Neuron (in vitro differentiated cells): ENCODE measurements around the gene PRTFDC1.
"Not testable (repeated sequence)": the region's sequence is repeated elsewhere in the genome, so short reads cannot be mapped to it uniquely, and the experiment has no call there.

Experiments used
- H2AFZ ChIP-seq: one replicate; pipeline ENCODE4 v1.6.1; 2013; ENCODE audit warnings: low read depth, mild to moderate bottlenecking, inconsistent platforms, low read length, moderate library complexity
- H3K27me3 ChIP-seq: one replicate; pipeline ENCODE4 v1.6.1; 2013; ENCODE audit warnings: low read length; ENCODE audit not compliant: insufficient read depth
- H3K36me3 ChIP-seq: one replicate; pipeline ENCODE4 v1.6.1; 2013; ENCODE audit warnings: low read length; ENCODE audit not compliant: insufficient read depth
- H3K4me1 ChIP-seq: one replicate; pipeline ENCODE4 v1.6.1; 2013; ENCODE audit warnings: low read length; ENCODE audit not compliant: insufficient read depth
- H3K4me3 ChIP-seq: 2 replicates; pipeline ENCODE4 v1.5.1; 2013; ENCODE audit warnings: mild to moderate bottlenecking, low read length, moderate library complexity
- H3K9me3 ChIP-seq: one replicate; pipeline ENCODE4 v1.6.1; 2013; ENCODE audit warnings: low read length

Gene PRTFDC1

DNA sequence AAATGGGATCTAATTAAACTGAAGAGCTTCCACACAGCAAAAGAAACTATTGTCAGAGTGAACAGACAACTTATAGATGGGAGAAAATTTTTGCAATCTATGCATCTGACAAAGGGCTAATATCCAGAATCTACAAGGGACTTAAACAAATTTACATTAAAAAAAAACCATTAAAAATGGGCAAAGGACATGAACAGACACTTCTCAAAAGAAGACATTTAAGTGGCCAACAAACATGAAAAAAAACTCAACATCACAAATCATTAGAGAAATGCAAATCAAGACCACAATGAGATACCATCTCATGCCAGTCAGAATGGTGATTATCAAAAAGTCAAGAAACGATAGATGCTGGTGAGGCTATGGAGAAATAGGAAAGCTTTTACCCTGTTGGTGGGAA, 32.8 kb downstream of the PRTFDC1 start:
- not testable (repeated sequence) for H3K27me3 ChIP-seq, H3K36me3 ChIP-seq, H3K4me3 ChIP-seq, H2AFZ ChIP-seq, H3K9me3 ChIP-seq, H3K4me1 ChIP-seq

DNA sequence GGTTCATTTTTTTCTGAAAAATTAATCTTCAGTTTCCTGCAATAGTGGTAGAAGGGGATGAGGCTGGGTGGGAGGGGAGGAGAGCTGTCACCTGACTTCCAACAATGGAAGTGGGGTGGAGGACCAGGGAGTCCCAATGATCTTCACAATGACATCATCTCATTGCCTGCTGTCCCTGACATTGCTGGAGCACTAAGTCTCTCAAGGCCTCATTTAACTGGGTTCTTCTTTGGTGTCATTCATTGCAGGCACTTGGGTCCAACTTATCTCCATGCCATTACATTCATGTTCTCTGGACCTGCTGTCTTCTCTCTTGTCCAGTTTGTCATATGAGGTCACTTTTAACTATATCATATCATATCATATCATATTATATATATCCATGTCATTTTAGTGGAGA, 34.4 kb downstream of the PRTFDC1 start:
- no peaks in the 10 kb centered on the region for H3K36me3 ChIP-seq
- no peak overlapping the region for H2AFZ ChIP-seq
- H3K9me3 ChIP-seq, result peaks cover 2% of the 10 kb centered on the region
- no peak overlapping the region for H3K4me3 ChIP-seq
- no peaks in the 10 kb centered on the region for H3K27me3 ChIP-seq
- H3K4me1 ChIP-seq, result peaks cover 6% of the 10 kb centered on the region

- Histone ChIP-seq H3K27me3 (no peaks in the 10 kb centered on the region), H3K4me3 (no peak overlapping the region), H3K36me3 (no peaks in the 10 kb centered on the region), H3K9me3 (peaks cover 2% of the 10 kb centered on the region), H2AFZ (no peak overlapping the region), H3K4me1 (peaks cover 6% of the 10 kb centered on the region)
Observed at GRCh38 chr10:24917493-24917892, 34.9 kb downstream of the PRTFDC1 start.

GRCh38 chr10:24916365-24916764, 36.0 kb downstream of the PRTFDC1 start:
- H3K4me3 ChIP-seq, result no peak overlapping the region

DNA sequence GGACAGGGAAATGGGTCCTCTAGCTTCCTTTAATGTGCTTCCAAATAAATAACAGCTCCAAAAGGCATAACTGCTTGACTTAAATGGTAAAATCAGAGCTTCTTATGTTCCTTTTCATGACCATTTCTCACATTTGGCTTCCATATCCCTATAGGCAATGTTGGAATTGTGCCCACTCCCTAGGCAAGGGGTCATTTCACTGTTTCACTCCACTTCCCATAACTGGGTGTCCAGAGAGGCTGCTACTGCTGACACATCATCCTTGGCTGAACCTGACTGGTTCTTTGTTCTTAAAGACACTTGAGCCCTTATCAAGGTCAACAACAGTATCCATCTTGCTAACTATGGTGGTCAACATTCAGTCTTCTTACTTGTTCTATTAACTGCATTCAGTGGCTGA, 37.1 kb downstream of the PRTFDC1 start:
- Histone ChIP-seq H3K36me3 (no peaks in the 10 kb centered on the region), H2AFZ (no peak overlapping the region), H3K27me3 (no peaks in the 10 kb centered on the region), H3K4me3 (no peak overlapping the region), H3K9me3 (peaks cover 4% of the 10 kb centered on the region), H3K4me1 (no peaks in the 10 kb centered on the region)

More at GRCh38 chr10:24916365-24916764, 36.0 kb downstream of the PRTFDC1 start:
- Histone ChIP-seq H3K9me3 (peaks cover 2% of the 10 kb centered on the region), H3K36me3 (no peaks in the 10 kb centered on the region), H2AFZ (no peak overlapping the region), H3K27me3 (no peaks in the 10 kb centered on the region), H3K4me1 (peaks cover 4% of the 10 kb centered on the region)

- Histone ChIP-seq H3K4me3 (no peak overlapping the region), H3K4me1 (no peaks in the 10 kb centered on the region), H3K9me3 (peaks cover 4% of the 10 kb centered on the region), H3K36me3 (no peaks in the 10 kb centered on the region), H3K27me3 (no peaks in the 10 kb centered on the region), H2AFZ (no peak overlapping the region)
Observed at GRCh38 chr10:24914148-24914547, 38.3 kb downstream of the PRTFDC1 start.

DNA sequence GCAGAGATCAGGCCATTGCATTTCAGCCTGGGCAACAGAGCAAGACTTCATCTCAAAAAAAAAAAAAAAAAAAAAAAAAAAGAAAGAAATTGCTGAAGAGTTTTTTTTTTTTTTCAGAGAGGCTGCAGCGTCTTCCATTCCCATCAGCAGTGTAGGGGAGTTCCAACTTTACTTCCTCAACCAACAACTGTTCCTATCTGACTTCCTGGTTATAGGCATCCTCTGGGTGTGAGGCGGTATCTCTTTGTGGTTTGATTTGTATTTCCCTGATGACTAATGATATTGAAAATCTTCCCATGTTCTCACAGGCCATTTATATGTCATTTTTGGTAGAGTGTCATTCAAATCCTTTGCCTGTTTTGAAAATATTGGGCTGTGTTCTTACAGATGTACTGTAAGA, 40.2 kb downstream of the PRTFDC1 start:
- Histone ChIP-seq H3K27me3 (no peaks in the 10 kb centered on the region), H3K4me3 (no peak overlapping the region), H3K36me3 (no peaks in the 10 kb centered on the region), H2AFZ (no peak overlapping the region), H3K9me3 (peaks cover 2% of the 10 kb centered on the region), H3K4me1 (no peaks in the 10 kb centered on the region)

- H2AFZ ChIP-seq, result no peak overlapping the region
- H3K4me1 ChIP-seq, result no peaks in the 10 kb centered on the region
- no peaks in the 10 kb centered on the region for H3K36me3 ChIP-seq
- H3K27me3 ChIP-seq, result no peaks in the 10 kb centered on the region
- H3K9me3 ChIP-seq, result peaks cover 2% of the 10 kb centered on the region
- H3K4me3 ChIP-seq, result no peak overlapping the region
Observed at GRCh38 chr10:24911029-24911428, 41.4 kb downstream of the PRTFDC1 start.

DNA sequence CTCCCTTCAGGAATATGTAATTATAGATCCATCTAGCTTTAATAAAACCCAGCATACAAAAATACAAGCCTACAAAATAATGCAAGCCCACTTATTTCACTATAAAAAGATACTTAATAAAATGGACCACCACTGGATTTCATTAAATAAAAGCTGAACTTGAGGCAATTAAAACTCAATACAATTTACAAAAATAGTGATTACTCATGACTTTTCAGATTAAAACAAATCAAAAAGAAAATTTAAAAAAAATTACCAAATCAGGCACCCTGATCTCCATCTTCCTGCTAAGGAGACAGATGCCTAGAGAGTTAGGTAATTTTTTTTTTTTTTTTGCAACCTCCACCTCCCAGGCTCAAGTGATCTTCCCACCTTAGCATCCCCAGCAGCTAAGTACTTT, 41.8 kb downstream of the PRTFDC1 start:
- Histone ChIP-seq H3K4me3 (no peak overlapping the region), H2AFZ (no peak overlapping the region), H3K4me1 (no peaks in the 10 kb centered on the region)

GRCh38 chr10:24908793-24909423, 43.5 kb downstream of the PRTFDC1 start:
- peaks cover 2% of the 10 kb centered on the region for H3K9me3 ChIP-seq
- H3K36me3 ChIP-seq, result no peaks in the 10 kb centered on the region
- H3K4me3 ChIP-seq, result no peak overlapping the region
- H3K4me1 ChIP-seq, result no peaks in the 10 kb centered on the region
- H3K27me3 ChIP-seq, result no peaks in the 10 kb centered on the region
- H2AFZ ChIP-seq, result no peak overlapping the region

More for the DNA sequence above, 41.8 kb downstream of the PRTFDC1 start:
- Histone ChIP-seq H3K36me3 (no peaks in the 10 kb centered on the region), H3K27me3 (no peaks in the 10 kb centered on the region), H3K9me3 (peaks cover 2% of the 10 kb centered on the region)

- Histone ChIP-seq H3K9me3 (peaks cover 2% of the 10 kb centered on the region), H3K4me3 (no peak overlapping the region), H3K27me3 (no peaks in the 10 kb centered on the region), H3K4me1 (no peaks in the 10 kb centered on the region), H2AFZ (no peak overlapping the region), H3K36me3 (no peaks in the 10 kb centered on the region)
Observed at GRCh38 chr10:24907956-24908355, 44.5 kb downstream of the PRTFDC1 start.

DNA sequence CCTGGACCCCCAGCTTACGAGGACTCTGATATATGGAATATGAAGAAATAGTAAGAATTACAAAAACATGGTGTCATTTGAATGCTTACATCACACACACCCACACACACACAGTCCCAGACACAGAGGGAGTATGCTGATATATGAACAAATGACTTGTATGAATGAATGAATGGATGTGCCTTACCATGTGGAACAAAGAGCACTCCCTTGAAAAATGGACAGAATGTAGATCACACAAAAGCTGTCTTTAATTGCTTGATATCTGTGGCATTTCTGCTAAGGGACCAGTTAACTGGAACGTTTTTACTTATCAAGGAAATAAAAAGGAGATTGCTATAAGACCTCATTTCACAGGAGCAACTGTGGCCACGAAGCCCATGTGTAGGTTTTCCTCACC, 46.0 kb downstream of the PRTFDC1 start:
- Histone ChIP-seq H3K27me3 (no peaks in the 10 kb centered on the region), H3K4me1 (no peaks in the 10 kb centered on the region), H3K9me3 (peaks cover 2% of the 10 kb centered on the region), H2AFZ (no peak overlapping the region), H3K36me3 (no peaks in the 10 kb centered on the region), H3K4me3 (no peak overlapping the region)

GRCh38 chr10:24904824-24905223, 47.6 kb downstream of the PRTFDC1 start:
- Histone ChIP-seq H3K27me3 (no peaks in the 10 kb centered on the region), H3K4me1 (no peaks in the 10 kb centered on the region), H2AFZ (no peak overlapping the region), H3K36me3 (no peaks in the 10 kb centered on the region), H3K9me3 (no peaks in the 10 kb centered on the region), H3K4me3 (no peak overlapping the region)

DNA sequence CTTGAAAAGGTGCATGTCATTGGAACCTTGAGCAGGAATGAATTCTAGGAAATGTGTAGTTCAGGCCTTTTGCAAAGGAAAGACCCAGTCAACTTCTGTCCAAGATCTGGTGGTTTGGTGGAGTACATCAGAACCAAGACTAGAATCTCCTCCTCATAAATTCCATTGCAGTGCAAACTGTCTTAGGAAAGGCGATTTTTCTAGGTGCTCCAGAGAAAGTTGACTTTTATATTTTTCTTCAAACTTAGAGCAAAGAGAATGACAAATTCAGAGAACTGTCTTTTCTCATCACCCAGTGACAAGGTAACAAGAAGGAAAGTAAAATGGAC, 50.0 kb downstream of the PRTFDC1 start:
- no peaks in the 10 kb centered on the region for H3K9me3 ChIP-seq
- no peak overlapping the region for H3K4me3 ChIP-seq
- no peak overlapping the region for H2AFZ ChIP-seq
- no peaks in the 10 kb centered on the region for H3K36me3 ChIP-seq
- no peaks in the 10 kb centered on the region for H3K4me1 ChIP-seq
- no peaks in the 10 kb centered on the region for H3K27me3 ChIP-seq
